ENCODE data around the gene AGRP.
"Not testable (repeated sequence)": the region's sequence is repeated elsewhere in the genome, so short reads cannot be mapped to it uniquely, and the experiment has no call there.

AGRP gene

GRCh38 chr16:67499106-67499505 lies 15.8 kb upstream of the AGRP start:
- no peak for DNase-seq (ENCODE audit: low read depth)

GRCh38 chr16:67490335-67491096 lies 7.2 kb upstream of the AGRP start:
- no peak for DNase-seq (ENCODE audit: low read depth)
- TF ChIP-seq, protein P1, sequence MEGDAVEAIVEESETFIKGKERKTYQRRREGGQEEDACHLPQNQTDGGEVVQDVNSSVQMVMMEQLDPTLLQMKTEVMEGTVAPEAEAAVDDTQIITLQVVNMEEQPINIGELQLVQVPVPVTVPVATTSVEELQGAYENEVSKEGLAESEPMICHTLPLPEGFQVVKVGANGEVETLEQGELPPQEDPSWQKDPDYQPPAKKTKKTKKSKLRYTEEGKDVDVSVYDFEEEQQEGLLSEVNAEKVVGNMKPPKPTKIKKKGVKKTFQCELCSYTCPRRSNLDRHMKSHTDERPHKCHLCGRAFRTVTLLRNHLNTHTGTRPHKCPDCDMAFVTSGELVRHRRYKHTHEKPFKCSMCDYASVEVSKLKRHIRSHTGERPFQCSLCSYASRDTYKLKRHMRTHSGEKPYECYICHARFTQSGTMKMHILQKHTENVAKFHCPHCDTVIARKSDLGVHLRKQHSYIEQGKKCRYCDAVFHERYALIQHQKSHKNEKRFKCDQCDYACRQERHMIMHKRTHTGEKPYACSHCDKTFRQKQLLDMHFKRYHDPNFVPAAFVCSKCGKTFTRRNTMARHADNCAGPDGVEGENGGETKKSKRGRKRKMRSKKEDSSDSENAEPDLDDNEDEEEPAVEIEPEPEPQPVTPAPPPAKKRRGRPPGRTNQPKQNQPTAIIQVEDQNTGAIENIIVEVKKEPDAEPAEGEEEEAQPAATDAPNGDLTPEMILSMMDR (conservative IDR thresholded peaks at IDR 0.05; ENCODE audit: low read depth, low read length): no peak
- no peak overlapping the region for H3K4me3 ChIP-seq (ENCODE audit: low read depth, low read length)

More at GRCh38 chr16:67499106-67499505, 15.8 kb upstream of the AGRP start:
- TF ChIP-seq, protein P1 (conservative IDR thresholded peaks at IDR 0.05; ENCODE audit: low read depth, low read length): no peak
- no peak overlapping the region for H3K4me3 ChIP-seq (ENCODE audit: low read depth, low read length)

GRCh38 chr16:67489401-67490083 lies 6.2 kb upstream of the AGRP start:
- no peak for DNase-seq (ENCODE audit: low read depth)
- no peak overlapping the region for H3K4me3 ChIP-seq (ENCODE audit: low read depth, low read length)
- TF ChIP-seq, protein P1 (conservative IDR thresholded peaks at IDR 0.05; ENCODE audit: low read depth, low read length): no peak

DNA sequence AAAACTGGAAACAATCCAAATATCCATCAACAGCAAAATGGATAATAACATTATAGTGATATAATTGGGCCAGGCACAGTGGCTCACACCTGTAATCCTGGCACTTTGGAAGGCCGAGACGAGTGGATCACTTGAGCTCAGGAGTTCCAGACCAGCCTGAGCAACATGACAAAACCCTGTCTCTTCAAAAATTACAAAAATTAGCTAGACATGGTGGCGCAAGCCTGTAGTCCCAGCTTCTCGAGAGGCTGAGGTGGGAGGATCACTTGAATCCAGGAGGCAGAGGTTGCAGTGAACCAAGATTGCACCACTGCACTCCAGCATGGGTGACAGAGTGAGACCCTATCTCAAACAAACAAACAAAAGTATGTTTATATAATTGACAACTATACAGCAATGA lies 4.2 kb upstream of the AGRP start:
- not testable (repeated sequence) for DNase-seq (ENCODE audit: low read depth); H3K4me3 ChIP-seq (ENCODE audit: low read depth, low read length)

DNA sequence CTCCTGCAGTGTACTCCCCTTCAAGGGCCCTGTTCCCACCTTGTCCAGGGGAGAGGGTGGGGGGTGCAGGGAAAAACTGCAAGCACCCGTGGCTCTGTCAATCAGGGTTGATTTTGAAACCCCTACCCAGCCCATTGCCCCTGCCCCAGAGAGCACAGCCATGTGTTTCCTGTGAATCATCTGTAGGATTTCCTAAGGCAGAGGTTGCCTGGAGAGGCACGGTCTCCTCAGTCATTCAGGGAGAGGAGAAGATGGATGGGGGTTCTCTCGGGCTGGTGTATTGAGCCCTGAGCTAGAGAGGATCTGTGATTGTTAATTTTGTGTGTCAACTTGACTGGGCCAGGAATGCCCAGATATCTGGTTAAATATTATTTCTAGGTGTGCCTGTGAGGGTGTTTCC lies 3.5 kb upstream of the AGRP start:
- no peak overlapping the region for H3K4me3 ChIP-seq (ENCODE audit: low read depth, low read length)
- DNase-seq (ENCODE audit: low read depth): peak; percentile 28
- TF ChIP-seq, protein P1 (conservative IDR thresholded peaks at IDR 0.05; ENCODE audit: low read depth, low read length): no peak

DNA sequence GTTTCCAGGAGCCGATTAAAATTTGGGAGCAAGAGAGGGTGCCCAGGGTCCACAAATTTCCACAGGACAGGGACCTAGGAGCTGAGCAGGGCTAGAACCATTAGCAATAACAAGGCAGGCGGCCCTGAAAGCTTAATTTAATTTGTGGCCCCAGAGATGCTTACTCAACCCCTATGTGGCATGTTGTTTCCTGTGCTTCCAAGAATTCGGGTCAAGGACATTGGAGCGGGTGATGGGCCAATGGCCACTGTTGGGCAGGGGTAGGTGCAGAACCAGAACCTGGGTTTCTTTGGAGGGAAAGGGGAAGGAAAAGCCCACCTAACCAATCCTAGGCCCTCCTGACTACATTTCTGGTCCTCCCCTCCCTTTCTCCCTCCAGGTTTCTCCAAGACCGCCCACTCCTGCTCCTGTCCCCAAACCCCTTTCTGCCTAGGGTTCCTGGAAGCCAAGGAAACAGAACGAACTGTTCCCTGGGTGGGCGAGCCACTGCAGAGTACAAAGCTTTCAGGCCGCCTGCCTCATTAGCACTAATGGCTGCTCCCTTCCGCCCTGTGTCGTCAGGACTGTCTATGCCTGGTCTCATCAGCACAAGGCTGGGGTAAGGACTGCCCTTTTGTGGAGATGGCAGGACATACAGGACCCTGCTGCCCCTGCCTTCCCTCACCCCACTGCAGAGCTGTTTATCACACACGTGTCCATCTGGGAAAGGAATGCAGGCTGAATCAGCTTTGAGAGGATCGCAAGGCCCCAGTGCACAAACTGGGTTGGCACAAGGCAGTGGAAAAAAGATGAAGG lies 581 bp upstream of the AGRP start:
- DNase-seq (ENCODE audit: low read depth): no peak
- no peak overlapping the region for H3K4me3 ChIP-seq (ENCODE audit: low read depth, low read length)
- TF ChIP-seq, protein P1 (conservative IDR thresholded peaks at IDR 0.05; ENCODE audit: low read depth, low read length): no peak

GRCh38 chr16:67482233-67482924 lies 968 bp downstream of the AGRP start:
- TF ChIP-seq, protein P1 (conservative IDR thresholded peaks at IDR 0.05; ENCODE audit: low read depth, low read length): no peak
- DNase-seq (ENCODE audit: low read depth): no peak
- peak overlapping the region; percentile 71 for H3K4me3 ChIP-seq (ENCODE audit: low read depth, low read length)
